ENCODE data around the gene FBXW7.

The FBXW7 gene

GRCh38 chr4:152540941-152541340 lies 5.0 kb upstream of the FBXW7 start:
- DNase-seq, result no peak

GRCh38 chr4:152540293-152540674 lies 4.4 kb upstream of the FBXW7 start:
- no peak for DNase-seq

- DNase-seq, result no peak
Observed at GRCh38 chr4:152539556-152540292, 3.8 kb upstream of the FBXW7 start.

DNA sequence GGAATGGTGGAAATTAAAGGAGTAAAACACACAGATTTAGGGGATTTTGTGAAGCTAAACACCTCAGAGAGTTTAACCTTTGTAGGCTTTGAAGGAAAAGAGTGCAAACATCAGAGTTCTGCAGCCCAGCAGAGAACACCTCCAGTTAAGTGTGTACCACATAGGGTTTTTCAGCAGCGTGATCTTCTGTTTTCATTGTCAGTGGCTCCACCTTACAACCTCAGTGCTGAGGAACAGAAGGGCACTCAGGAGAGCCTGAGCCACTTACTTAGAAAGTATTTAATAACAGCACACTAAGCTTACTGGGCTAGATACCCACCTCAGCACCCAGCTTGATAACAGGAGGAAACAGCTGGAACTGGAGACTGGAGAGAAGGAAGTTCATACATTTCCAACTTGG lies 2.0 kb upstream of the FBXW7 start:
- DNase-seq, result no peak

GRCh38 chr4:152536545-152537182 lies 772 bp upstream of the FBXW7 start:
- no peak for DNase-seq

DNA sequence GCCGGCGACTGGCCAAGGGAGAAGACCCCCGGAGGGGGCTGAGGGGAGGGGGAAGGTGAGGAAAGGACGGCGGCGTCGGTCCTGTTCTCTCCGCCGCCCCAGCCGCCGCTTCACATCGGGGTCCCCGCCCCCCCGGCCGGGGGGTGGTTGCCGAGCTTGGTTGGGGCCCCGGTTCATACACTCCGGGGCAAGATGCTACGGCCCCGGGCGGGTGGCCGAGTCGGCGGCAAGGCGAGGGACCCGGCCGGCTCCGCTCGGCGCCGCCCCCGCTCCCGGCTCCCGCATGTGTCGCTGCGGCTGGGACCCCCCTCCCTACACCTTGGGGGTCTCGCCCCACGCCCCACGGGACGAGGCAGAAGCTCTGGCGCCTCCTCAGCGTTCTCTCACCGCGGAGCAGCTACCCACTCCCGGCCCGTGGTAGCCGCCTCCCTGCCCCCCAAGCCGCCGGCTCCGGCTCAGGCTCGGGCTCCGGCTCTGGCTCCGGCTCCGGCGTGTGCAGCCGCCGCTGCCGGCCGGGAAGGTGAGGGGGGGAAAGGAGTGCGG lies 461 bp downstream of the FBXW7 start:
- no peak for DNase-seq

GRCh38 chr4:152534541-152535359 lies 1.1 kb downstream of the FBXW7 start:
- no peak for DNase-seq

DNA sequence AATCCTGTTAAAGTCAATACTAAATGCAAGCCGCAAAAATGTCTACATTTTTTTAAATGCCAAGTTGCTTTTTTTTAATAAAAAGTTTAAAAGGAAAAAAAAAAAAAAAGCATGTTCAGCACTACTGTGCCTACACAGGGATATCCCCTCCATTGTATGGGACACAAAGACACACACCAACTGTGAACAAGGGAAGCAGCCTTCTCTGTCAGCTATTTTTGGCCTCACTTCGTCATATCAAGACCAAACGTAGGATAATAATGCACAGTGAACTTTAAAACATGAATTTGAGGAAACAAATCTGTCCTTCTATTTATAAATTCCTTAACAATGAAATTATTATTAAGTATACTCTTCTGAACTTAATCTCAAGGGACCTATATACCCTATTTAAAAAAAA lies 4.4 kb downstream of the FBXW7 start:
- no peak for DNase-seq

DNA sequence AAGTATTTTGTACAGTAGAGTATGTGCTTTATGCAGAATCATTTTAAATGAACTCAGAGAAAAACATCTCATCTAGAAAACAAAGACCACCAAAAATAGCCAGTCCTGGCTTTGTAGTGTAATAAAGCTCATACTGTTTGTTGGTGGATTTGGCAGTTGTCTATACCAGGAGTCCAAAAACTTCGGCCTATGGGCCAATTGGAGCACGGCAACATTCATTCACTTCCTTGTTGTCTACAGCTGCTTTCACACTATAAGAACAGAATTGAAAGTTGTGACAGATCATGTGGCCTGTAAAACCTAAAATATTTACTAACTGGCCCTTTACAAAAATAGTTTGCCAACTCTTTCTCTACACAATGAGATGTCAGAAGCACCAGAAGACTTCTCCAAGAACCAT lies 5.3 kb downstream of the FBXW7 start:
- DNase-seq, result no peak

DNA sequence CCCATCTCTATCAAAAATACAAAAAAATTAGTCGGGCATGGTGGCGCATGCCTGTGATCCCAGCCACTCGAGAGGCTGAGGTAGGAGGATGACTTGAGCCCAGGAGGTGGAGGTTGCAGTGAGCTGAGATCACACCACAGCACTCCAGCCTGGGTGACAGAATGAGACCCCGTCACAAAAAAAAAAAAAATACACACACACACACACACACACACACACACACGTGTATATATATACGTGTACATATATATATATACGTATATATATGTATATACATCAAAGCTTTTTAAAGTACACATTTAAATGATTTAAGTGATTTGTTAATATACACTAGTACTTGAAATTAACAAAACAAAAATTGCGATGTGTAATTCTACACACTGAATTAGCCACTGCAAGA lies 6.0 kb downstream of the FBXW7 start:
- no peak for DNase-seq

GRCh38 chr4:152528060-152528459 lies 7.8 kb downstream of the FBXW7 start:
- DNase-seq, result no peak

DNA sequence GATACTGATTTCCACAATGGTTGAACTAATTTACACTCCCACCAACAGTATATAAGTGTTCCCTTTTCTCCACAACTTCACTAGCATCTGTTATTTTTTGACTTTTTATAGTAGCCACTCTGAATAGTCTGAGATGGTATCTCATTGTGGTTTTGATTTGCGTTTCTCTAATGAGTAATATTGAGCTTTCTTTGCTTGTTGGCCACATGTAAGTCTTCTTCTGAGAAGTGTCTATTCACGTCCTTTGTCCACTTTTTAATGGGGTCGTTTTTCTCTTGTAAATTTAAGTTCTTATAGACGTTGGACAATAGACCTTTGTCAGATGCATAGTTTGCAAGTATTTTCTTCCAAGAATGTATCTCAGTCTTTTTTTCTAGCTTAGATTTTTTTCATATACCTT lies 10.0 kb downstream of the FBXW7 start:
- no peak for DNase-seq

- no peak for DNase-seq
Observed at GRCh38 chr4:152524427-152524826, 11.5 kb downstream of the FBXW7 start.

DNA sequence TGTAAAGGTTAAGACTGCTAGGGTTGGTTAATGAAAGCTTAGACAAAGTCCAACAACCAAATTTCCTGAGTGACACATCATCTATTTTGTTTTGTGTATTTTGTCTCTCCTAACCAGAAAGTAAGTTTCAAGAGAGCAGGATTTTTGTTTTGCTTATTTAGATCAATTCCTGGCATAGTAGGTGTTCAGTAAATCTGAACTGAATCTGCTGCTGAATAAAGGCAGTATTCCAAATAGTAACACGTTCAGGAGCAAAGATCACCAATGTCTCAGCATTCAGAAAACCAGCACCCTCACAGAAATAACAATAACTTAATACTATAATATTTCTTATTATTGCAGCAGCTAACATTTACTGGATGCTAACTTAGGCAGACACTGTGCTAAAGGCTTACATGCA lies 12.2 kb downstream of the FBXW7 start:
- DNase-seq, result no peak

DNA sequence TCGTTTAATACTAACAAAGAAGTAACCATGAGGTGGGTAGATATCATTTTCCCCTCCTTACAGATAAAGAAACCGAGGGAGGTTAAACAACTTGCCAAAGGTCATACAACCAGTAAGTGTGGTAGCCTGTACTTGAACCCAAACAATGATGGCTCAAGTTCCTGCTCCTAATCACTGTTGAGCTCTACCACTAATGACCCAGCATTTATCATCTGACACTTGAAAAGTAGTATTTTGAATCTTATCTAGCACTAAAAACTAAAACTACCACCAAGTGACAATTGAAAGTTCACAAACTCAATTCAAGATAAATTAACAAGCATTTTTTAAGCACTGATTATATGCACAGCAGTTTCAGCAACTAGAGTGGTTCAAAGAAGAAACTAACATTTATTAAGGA lies 13.1 kb downstream of the FBXW7 start:
- DNase-seq, result no peak

GRCh38 chr4:152522245-152522644 lies 13.6 kb downstream of the FBXW7 start:
- DNase-seq, result no peak

DNA sequence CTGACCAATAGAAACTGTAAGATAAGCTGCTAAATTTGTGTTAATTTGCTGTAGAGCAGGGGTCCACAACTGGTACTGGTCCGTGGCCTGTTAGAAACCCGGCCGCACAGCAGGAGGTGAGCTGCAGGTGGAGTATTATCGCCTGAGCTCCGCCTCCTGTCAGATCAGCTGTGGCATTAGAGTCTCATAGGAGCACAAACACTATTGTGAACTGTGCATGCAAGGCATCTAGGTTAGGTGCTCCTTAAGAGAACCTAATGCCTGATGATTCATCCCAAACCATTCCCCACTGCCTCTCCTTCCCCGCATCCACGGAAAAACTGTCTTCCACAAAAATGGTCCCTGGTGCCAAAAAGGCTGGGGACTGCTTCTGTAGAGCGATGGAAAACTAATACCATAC lies 19.7 kb downstream of the FBXW7 start:
- no peak for DNase-seq

- no peak for DNase-seq
Observed at GRCh38 chr4:152515678-152516077, 20.2 kb downstream of the FBXW7 start.

GRCh38 chr4:152514356-152514755 lies 21.5 kb downstream of the FBXW7 start:
- DNase-seq, result no peak

DNA sequence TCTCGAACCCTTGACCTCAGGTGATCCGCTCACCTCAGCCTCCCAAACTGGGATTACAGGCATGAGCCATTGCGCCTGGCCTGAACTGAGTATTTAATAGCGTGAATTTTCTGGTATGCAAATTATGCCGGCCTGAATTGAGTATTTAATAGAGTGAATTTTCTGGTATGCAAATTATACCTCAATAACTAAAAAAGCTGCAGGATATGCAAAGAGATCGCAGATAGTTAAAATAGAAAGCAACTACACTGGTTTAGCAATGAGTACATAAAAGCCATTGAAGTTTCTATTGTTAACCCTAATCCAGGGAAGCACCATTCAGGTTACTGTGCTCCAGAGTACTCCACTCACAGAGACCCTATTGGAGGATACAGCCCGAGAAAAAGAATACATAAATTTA lies 22.8 kb downstream of the FBXW7 start:
- DNase-seq, result no peak

DNA sequence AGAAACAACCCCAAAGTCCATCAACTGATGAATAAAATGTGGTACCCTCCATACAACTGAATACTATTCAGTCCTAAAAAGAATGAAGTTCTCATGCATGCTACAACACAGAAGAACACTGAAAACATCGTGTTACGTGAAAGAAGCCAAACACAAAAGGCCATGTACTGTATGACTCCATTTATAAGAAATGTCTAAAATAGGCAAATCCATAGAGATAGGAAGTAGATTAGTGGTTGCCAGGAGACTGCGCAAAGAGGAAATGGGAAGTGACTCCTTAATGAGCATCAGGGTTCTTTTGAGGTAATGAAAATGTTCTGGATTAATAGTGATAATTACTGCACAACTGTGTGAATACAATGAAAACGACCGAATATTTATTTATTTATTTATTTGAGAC lies 23.4 kb downstream of the FBXW7 start:
- DNase-seq, result no peak

DNA sequence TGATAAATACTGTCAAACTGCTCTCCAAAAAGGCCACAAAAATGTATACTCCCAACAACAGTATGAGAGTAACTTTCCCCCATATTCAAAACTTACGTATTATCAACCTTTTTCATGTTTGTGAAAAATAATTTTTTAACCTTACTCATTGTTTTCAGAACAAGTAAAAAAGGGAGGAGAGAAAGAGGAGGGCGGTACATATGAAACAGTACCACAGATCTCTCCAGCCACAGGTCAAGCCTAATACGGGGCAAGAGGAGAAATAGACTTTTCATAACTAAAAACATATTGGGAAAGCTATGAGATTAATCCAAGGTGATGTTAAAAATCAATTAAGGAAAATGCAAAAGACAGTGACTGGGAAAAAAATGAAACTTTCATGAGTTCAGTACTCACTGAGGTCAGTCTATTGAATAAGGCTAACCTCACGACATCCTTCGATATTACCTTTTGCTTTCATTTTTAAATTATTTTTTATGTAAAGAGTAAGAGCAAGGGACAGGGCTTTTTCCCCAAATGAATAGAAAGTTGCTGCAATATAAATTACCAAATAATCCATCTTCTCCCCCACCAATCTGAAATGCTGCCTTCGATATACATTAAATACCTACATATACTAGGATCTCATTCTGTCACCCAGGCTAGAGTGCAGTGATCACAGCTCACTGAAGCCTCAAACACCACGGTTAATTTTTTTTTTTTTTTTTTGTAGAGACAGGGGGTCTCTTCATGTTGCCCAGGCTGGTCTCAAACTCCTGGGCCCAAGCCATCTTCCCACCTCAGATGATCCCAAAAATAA lies 25.3 kb downstream of the FBXW7 start:
- DNase-seq, result no peak
